PC-9 (cell line): ENCODE measurements around the gene SYPL2.

Experiments used
- CTCF ChIP-seq: fragments of 200-600 bp; sonication (generic); conservative IDR thresholded peaks from 2 replicates; pipeline ENCODE4 v1.6.1; 2017; ENCODE audit warnings: mixed run types, antibody characterized with exemption, mild to moderate bottlenecking, moderate library complexity
- EZH2 ChIP-seq: fragments of 200-600 bp; sonication (generic); IDR thresholded peaks from 2 replicates; pipeline ENCODE4 v1.8.0; 2017; ENCODE audit warnings: antibody characterized with exemption, low read depth

- no peak for TF ChIP-seq CTCF
- no peak for TF ChIP-seq EZH2
These were observed 63.6 kb downstream of the SYPL2 start for GRCh38 chr1:109529881-109530456.
